CD14-positive monocyte (primary cell): ENCODE results near the gene TADA2A. TPM values are rescaled to one million over a fixed set of nuclear protein-coding genes. Genes with fewer than 3 reads are reported as not detected.

ENCODE experiments used
- DNase-seq, 3 donors: peaks; one replicate each; pipeline ENCODE4 v3.0.0-alpha.2; 2011 to 2022
- H2AFZ ChIP-seq: 2 replicates; pipeline ENCODE4 v1.6.0; 2012; ENCODE audit warnings: mild to moderate bottlenecking, low read depth, low read length, inconsistent platforms; ENCODE audit not compliant: insufficient read depth, poor library complexity, severe bottlenecking
- H3K27ac ChIP-seq, 2 donors: 1 replicate in 1 of 2; 2 replicates in 1 of 2; pipeline ENCODE4 v1.5.1; 2012 to 2013; ENCODE audit warnings: low read length in 2 of 2, control low read depth in 1 of 2, inconsistent platforms in 1 of 2, low read depth in 1 of 2, mild to moderate bottlenecking in 1 of 2
- H3K27me3 ChIP-seq, 2 donors: one replicate each; pipeline versions ENCODE4 v1.6.0 to v1.6.1; 2011 to 2013; ENCODE audit warnings: low read length in 2 of 2; ENCODE audit not compliant: control insufficient read depth in 2 of 2, insufficient read depth in 2 of 2
- H3K36me3 ChIP-seq, 2 donors: replicated peaks in 1 of 2; 1 replicate in 1 of 2; 2 replicates in 1 of 2; pipeline versions ENCODE4 v1.5.1 to v1.6.1; 2012 to 2013; ENCODE audit warnings: low read length in 2 of 2, control low read depth in 1 of 2, inconsistent platforms in 1 of 2, mild to moderate bottlenecking in 1 of 2; ENCODE audit not compliant: insufficient read depth in 2 of 2, control insufficient read depth in 1 of 2
- H3K4me1 ChIP-seq, 2 donors: 1 replicate in 1 of 2; 2 replicates in 1 of 2; pipeline versions ENCODE4 v1.5.1 to v1.6.1; 2012 to 2013; ENCODE audit warnings: low read length in 2 of 2, control low read depth in 1 of 2, inconsistent platforms in 1 of 2, mild to moderate bottlenecking in 1 of 2, moderate library complexity in 1 of 2; ENCODE audit not compliant: insufficient read depth in 2 of 2, control insufficient read depth in 1 of 2
- H3K4me2 ChIP-seq: replicated peaks from 2 replicates; pipeline ENCODE3; 2012; ENCODE audit warnings: low read length, moderate library complexity, mild to moderate bottlenecking; ENCODE audit not compliant: poor library complexity, severe bottlenecking; ENCODE audit errors: extremely low read depth
- H3K4me3 ChIP-seq, 3 experiments: fragments of 200-600 bp in 1 of 3; sonication (generic) in 1 of 3; replicated peaks in 1 of 3; 1 replicate in 2 of 3; 2 replicates in 1 of 3; pipeline ENCODE4 v1.5.1; 2011 to 2013; ENCODE audit warnings: low read length in 3 of 3, mild to moderate bottlenecking in 3 of 3, control low read depth in 2 of 3, low read depth in 2 of 3, inconsistent platforms in 1 of 3, moderate library complexity in 1 of 3
- H3K79me2 ChIP-seq: 2 replicates; pipeline ENCODE4 v1.6.0; 2012; ENCODE audit warnings: mild to moderate bottlenecking, control low read depth, inconsistent platforms, low read length, moderate library complexity; ENCODE audit not compliant: insufficient read depth
- H3K9ac ChIP-seq: 2 replicates; pipeline ENCODE4 v1.6.0; 2017; ENCODE audit warnings: low read length, mild to moderate bottlenecking; ENCODE audit not compliant: insufficient read depth, poor library complexity, severe bottlenecking
- H3K9me3 ChIP-seq, 2 donors: replicated peaks in 1 of 2; 1 replicate in 1 of 2; 2 replicates in 1 of 2; pipeline versions ENCODE4 v1.5.1 to v1.6.1; 2012 to 2013; ENCODE audit warnings: low read length in 2 of 2, control low read depth in 1 of 2; ENCODE audit not compliant: control insufficient read depth in 1 of 2, insufficient read depth in 1 of 2
- H4K20me1 ChIP-seq: 2 replicates; pipeline ENCODE4 v1.6.0; 2012; ENCODE audit warnings: mild to moderate bottlenecking, low read length, control low read depth, moderate library complexity; ENCODE audit not compliant: insufficient read depth
- H3K27ac Mint-ChIP-seq, 7 donors: one replicate each; pipeline ENCODE4 v1.8.0; 2020; ENCODE audit warnings: mild to moderate bottlenecking in 7 of 7, mixed read lengths in 7 of 7, moderate library complexity in 6 of 7, inconsistent platforms in 2 of 7
- H3K27me3 Mint-ChIP-seq, 3 donors: one replicate each; pipeline ENCODE4 v1.8.0; 2021 to 2022; ENCODE audit warnings: low read depth in 3 of 3, mild to moderate bottlenecking in 3 of 3, mixed read lengths in 3 of 3, moderate library complexity in 3 of 3, inconsistent platforms in 1 of 3
- H3K36me3 Mint-ChIP-seq, 2 donors: one replicate each; pipeline ENCODE4 v1.8.0; 2020; ENCODE audit warnings: mixed read lengths in 2 of 2, inconsistent platforms in 1 of 2, mild to moderate bottlenecking in 1 of 2
- H3K4me1 Mint-ChIP-seq: one replicate; pipeline ENCODE4 v1.8.0; 2020; ENCODE audit warnings: mild to moderate bottlenecking, mixed read lengths
- H3K4me3 Mint-ChIP-seq, 2 donors: one replicate each; pipeline ENCODE4 v1.8.0; 2020; ENCODE audit warnings: mild to moderate bottlenecking in 2 of 2, mixed read lengths in 2 of 2, moderate library complexity in 1 of 2
- H3K9me3 Mint-ChIP-seq, 7 donors: one replicate each; pipeline ENCODE4 v1.8.0; 2020 to 2022; ENCODE audit warnings: mixed read lengths in 7 of 7, mild to moderate bottlenecking in 6 of 7, moderate library complexity in 6 of 7, inconsistent platforms in 2 of 7
- WGBS: methylation state at CpG from one replicate; pipeline ENCODE4 v1.1.5; 2013; ENCODE audit warnings: missing lambda C conversion rate; ENCODE audit not compliant: insufficient coverage; 5-methylcytosine and 5-hydroxymethylcytosine counted together
- intact Hi-C, 2 donors: fragments of 100-400 bp; cut with micrococcal nuclease; formaldehyde crosslinking; loops; one replicate each; pipeline versions ENCODE4 v1.15.0 to v1.15.1; 2023
- polyA plus RNA-seq, 3 donors: library from polyadenylated mRNA; depleted of rRNA in 1 of 3; unstranded in 2 of 3; stranded (reverse) in 1 of 3; fragments of 300-500 nt in 2 of 3; fragments of >200 nt in 1 of 3; fragmentation: Illumina TruSeq in 2 of 3; gene quantifications; 1 replicate in 2 of 3; 2 replicates in 1 of 3; pipeline ENCODE4 v1.2.3, GENCODE V29; 2012 to 2021
- TF ChIP-seq, protein P1 (sequence below): fragments of 200-600 bp; IDR thresholded peaks from one replicate; pipeline ENCODE4 v1.8.0; 2022; ENCODE audit warnings: antibody characterized with exemption, mild to moderate bottlenecking

The TADA2A gene
- polyA plus RNA-seq, 3 donors = 2.9 to 8.2 (median 4.3) TPM

DNA sequence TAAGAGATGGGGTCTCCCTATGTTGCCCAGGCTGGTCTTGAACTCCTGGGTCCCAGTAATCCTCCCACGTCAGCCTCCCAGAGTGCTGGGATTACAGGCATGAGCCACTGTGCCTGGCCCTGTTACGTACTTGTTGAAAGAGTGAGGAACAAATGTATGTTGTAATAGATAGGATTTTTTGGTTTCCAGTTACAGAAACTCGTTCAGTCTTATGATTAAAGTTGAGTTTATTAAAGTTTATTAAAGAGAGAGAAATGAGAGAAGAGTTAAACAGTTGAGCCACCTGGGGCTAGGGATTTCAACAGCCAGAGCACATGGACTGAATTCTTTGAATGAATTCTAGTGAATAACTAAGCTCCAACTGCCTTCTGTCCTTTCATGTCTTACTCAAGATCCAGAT lies 3.7 kb downstream of the TADA2A start:
- intact Hi-C loops = no loop called here

GRCh38 chr17:37413875-37414519 lies 7.3 kb downstream of the TADA2A start:
- 100% methylated on average over 3 of the region's 7 CpGs for WGBS
- H3K4me1 ChIP-seq = no peaks in the 10 kb centered on the region
- no peaks in the 10 kb centered on the region for H3K27me3 ChIP-seq
- H4K20me1 ChIP-seq = no peaks in the 10 kb centered on the region
- Mint-ChIP-seq H3K4me1 (peaks cover 6% of the 10 kb centered on the region), H3K4me3 (no peak overlapping the region), H3K9me3 (peaks cover 0 to 1% (median 0%) of the 10 kb centered on the region in 7 donors), H3K36me3 (peaks cover 47 to 72% of the 10 kb centered on the region in 2 donors), H3K27me3 (no peaks in the 10 kb centered on the region), H3K27ac (peak overlapping the region in 2 of 7 donors; percentile 28 to 55)
- TF ChIP-seq, protein P1, sequence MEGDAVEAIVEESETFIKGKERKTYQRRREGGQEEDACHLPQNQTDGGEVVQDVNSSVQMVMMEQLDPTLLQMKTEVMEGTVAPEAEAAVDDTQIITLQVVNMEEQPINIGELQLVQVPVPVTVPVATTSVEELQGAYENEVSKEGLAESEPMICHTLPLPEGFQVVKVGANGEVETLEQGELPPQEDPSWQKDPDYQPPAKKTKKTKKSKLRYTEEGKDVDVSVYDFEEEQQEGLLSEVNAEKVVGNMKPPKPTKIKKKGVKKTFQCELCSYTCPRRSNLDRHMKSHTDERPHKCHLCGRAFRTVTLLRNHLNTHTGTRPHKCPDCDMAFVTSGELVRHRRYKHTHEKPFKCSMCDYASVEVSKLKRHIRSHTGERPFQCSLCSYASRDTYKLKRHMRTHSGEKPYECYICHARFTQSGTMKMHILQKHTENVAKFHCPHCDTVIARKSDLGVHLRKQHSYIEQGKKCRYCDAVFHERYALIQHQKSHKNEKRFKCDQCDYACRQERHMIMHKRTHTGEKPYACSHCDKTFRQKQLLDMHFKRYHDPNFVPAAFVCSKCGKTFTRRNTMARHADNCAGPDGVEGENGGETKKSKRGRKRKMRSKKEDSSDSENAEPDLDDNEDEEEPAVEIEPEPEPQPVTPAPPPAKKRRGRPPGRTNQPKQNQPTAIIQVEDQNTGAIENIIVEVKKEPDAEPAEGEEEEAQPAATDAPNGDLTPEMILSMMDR = no peak
- no peak overlapping the region for H3K27ac ChIP-seq
- H3K4me3 ChIP-seq = no peak overlapping the region
- no peak overlapping the region for H3K4me2 ChIP-seq
- no peak for DNase-seq
- H3K36me3 ChIP-seq = peaks cover 37 to 86% of the 10 kb centered on the region in 2 donors
- no peaks in the 10 kb centered on the region for H3K9me3 ChIP-seq
- intact Hi-C loops = no loop called here
- no peak overlapping the region for H2AFZ ChIP-seq
- H3K9ac ChIP-seq = no peak overlapping the region
- peaks cover 68% of the 10 kb centered on the region for H3K79me2 ChIP-seq

More for the DNA sequence above, 3.7 kb downstream of the TADA2A start:
- H3K4me2 ChIP-seq = no peak overlapping the region
- Mint-ChIP-seq H3K9me3 (peaks cover 0 to 1% (median 0%) of the 10 kb centered on the region in 7 donors), H3K36me3 (peaks cover 33 to 44% of the 10 kb centered on the region in 2 donors), H3K4me1 (peaks cover 26% of the 10 kb centered on the region), H3K27ac (peak overlapping the region in 1 of 7 donors; percentile 69), H3K4me3 (no peak overlapping the region), H3K27me3 (no peaks in the 10 kb centered on the region)
- H3K27ac ChIP-seq = no peak overlapping the region
- TF ChIP-seq, protein P1 = no peak
- no peaks in the 10 kb centered on the region for H4K20me1 ChIP-seq
- peaks cover 22 to 50% of the 10 kb centered on the region in 2 donors for H3K36me3 ChIP-seq
- H3K9me3 ChIP-seq = no peaks in the 10 kb centered on the region
- H3K79me2 ChIP-seq = peaks cover 73% of the 10 kb centered on the region
- H3K27me3 ChIP-seq = no peaks in the 10 kb centered on the region
- no peak overlapping the region for H2AFZ ChIP-seq
- 53% methylated on average over 2 of the region's 3 CpGs for WGBS
- peaks cover 17 to 24% of the 10 kb centered on the region in 2 donors for H3K4me1 ChIP-seq
- H3K4me3 ChIP-seq = no peak overlapping the region
- H3K9ac ChIP-seq = no peak overlapping the region
- no peak for DNase-seq
